MM.1S (cell line): ENCODE data around the gene CCDC77.

ENCODE experiments used
- DNase-seq: peaks from one replicate; pipeline ENCODE4 v3.0.0-alpha.2; 2015
- H2AFZ ChIP-seq: fragments of 300-600 bp; sonication (generic); 2 replicates; pipeline ENCODE4 v1.6.0; 2016; ENCODE audit warnings: antibody characterized with exemption, low read length
- H3F3A ChIP-seq: fragments of 300-600 bp; sonication (generic); 2 replicates; pipeline ENCODE4 v1.6.1; 2016; ENCODE audit warnings: mild to moderate bottlenecking, antibody characterized with exemption, low read length, moderate library complexity, mixed read lengths; ENCODE audit not compliant: insufficient read depth
- H3K27ac ChIP-seq: fragments of 300-600 bp; sonication (generic); 2 replicates; pipeline ENCODE4 v1.5.1; 2016; ENCODE audit warnings: mild to moderate bottlenecking, low read length
- H3K27me3 ChIP-seq: fragments of 300-600 bp; sonication (generic); replicated peaks from 2 replicates; pipeline ENCODE4 v1.6.0; 2016; ENCODE audit warnings: low read length; ENCODE audit not compliant: insufficient read depth
- H3K36me3 ChIP-seq: fragments of 300-600 bp; sonication (generic); replicated peaks from 2 replicates; pipeline ENCODE4 v1.6.1; 2016; ENCODE audit warnings: mild to moderate bottlenecking, low read length, mixed read lengths; ENCODE audit not compliant: insufficient read depth
- H3K4me1 ChIP-seq: fragments of 300-600 bp; sonication (generic); 2 replicates; pipeline ENCODE4 v1.6.1; 2016; ENCODE audit warnings: low read length, mixed read lengths
- H3K4me2 ChIP-seq: fragments of 300-600 bp; sonication (generic); 2 replicates; pipeline ENCODE4 v1.6.0; 2016; ENCODE audit warnings: low read depth, low read length
- H3K4me3 ChIP-seq: fragments of 300-600 bp; sonication (generic); 2 replicates; pipeline ENCODE4 v1.5.1; 2016; ENCODE audit warnings: low read length, mixed read lengths
- H3K79me2 ChIP-seq: fragments of 300-600 bp; sonication (generic); 2 replicates; pipeline ENCODE4 v1.6.1; 2016; ENCODE audit warnings: mixed run types, low read length, mixed read lengths
- H3K9ac ChIP-seq: fragments of 300-600 bp; sonication (generic); 2 replicates; pipeline ENCODE4 v1.6.1; 2016; ENCODE audit warnings: low read length, mixed read lengths
- H3K9me2 ChIP-seq: fragments of 300-600 bp; sonication (generic); replicated peaks from 2 replicates; pipeline ENCODE4 v1.6.1; 2016; ENCODE audit warnings: mild to moderate bottlenecking, low read length, mixed read lengths; ENCODE audit not compliant: insufficient read depth
- H3K9me3 ChIP-seq: fragments of 300-600 bp; sonication (generic); replicated peaks from 2 replicates; pipeline ENCODE4 v1.6.1; 2016; ENCODE audit warnings: mild to moderate bottlenecking, low read length, mixed read lengths; ENCODE audit not compliant: insufficient read depth
- H4K20me1 ChIP-seq: fragments of 300-600 bp; sonication (generic); 2 replicates; pipeline ENCODE4 v1.6.1; 2016; ENCODE audit warnings: mild to moderate bottlenecking, low read length, moderate library complexity, mixed read lengths; ENCODE audit not compliant: insufficient read depth
- EZH2 ChIP-seq: fragments of 300-600 bp; sonication (generic); optimal IDR thresholded peaks from 2 replicates; pipeline ENCODE3; 2017; ENCODE audit warnings: low read depth, mild to moderate bottlenecking, antibody characterized with exemption, low read length, mixed read lengths
- EZH2phosphoT487 ChIP-seq: fragments of 300-600 bp; sonication (generic); IDR thresholded peaks from 2 replicates; pipeline ENCODE4 v1.6.1; 2018; ENCODE audit warnings: antibody characterized with exemption, low read length
- TF ChIP-seq, protein P1 (sequence below): fragments of 300-600 bp; sonication (generic); IDR thresholded peaks from 2 replicates; pipeline ENCODE4 v1.5.1; 2016; ENCODE audit warnings: antibody characterized with exemption, low read length, mixed read lengths

The CCDC77 gene

DNA sequence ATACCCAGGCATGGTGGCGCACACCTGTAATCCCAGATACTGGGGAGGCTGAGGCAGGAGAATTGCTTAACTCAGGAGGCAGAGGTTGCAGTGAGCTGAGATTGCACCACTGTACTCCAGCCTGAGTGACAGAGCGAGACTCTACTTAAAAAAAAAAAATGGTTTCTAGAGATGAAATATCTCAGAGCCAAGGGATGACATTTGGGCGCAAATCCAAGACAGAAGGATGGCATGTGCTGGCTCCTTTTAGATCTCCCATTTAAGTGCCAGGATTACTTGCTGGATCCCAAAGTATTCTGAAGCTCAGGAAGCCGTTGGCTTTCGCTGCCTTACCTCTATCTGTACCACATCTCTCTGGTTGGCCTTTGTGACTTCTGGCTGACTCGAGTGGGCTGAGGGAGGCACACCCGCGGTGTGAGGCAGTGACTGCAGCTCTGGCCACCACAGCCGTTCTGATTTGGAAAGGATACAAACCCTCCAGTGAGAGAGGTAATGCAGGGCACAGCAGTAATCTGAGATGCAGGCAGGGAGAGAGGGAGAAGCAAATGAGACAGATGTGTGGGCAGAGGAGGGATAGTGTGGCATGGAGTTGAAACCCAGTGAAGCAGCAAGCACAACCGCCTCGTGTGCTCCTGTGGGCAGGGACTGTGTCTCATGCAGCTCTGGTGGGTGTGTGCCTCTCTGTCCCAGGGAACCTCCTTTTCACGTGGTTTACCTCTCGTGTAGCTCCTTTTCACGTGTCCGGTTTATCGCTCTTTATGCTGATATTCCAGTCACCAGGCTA is 63.2 kb downstream of the CCDC77 start:
- no peaks in the 10 kb centered on the region for H3K4me1 ChIP-seq
- no peak overlapping the region for H3K4me3 ChIP-seq
- H3F3A ChIP-seq = no peaks in the 10 kb centered on the region
- no peaks in the 10 kb centered on the region for H3K9me3 ChIP-seq
- H3K27me3 ChIP-seq = peaks cover 43% of the 10 kb centered on the region
- H3K9me2 ChIP-seq = no peaks in the 10 kb centered on the region
- no peak overlapping the region for H3K27ac ChIP-seq
- no peaks in the 10 kb centered on the region for H3K79me2 ChIP-seq
- H3K9ac ChIP-seq = no peak overlapping the region
- no peaks in the 10 kb centered on the region for H4K20me1 ChIP-seq
- H3K4me2 ChIP-seq = no peak overlapping the region
- no peak overlapping the region for H2AFZ ChIP-seq
- DNase-seq = no peak
- TF ChIP-seq EZH2phosphoT487 (no peak), EZH2 (no peak)
- TF ChIP-seq, protein P1, sequence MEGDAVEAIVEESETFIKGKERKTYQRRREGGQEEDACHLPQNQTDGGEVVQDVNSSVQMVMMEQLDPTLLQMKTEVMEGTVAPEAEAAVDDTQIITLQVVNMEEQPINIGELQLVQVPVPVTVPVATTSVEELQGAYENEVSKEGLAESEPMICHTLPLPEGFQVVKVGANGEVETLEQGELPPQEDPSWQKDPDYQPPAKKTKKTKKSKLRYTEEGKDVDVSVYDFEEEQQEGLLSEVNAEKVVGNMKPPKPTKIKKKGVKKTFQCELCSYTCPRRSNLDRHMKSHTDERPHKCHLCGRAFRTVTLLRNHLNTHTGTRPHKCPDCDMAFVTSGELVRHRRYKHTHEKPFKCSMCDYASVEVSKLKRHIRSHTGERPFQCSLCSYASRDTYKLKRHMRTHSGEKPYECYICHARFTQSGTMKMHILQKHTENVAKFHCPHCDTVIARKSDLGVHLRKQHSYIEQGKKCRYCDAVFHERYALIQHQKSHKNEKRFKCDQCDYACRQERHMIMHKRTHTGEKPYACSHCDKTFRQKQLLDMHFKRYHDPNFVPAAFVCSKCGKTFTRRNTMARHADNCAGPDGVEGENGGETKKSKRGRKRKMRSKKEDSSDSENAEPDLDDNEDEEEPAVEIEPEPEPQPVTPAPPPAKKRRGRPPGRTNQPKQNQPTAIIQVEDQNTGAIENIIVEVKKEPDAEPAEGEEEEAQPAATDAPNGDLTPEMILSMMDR = no peak
- no peaks in the 10 kb centered on the region for H3K36me3 ChIP-seq

- H3K9me2 ChIP-seq = no peaks in the 10 kb centered on the region
- H4K20me1 ChIP-seq = no peaks in the 10 kb centered on the region
- peaks cover 35% of the 10 kb centered on the region for H3K27me3 ChIP-seq
- no peak overlapping the region for H3K4me2 ChIP-seq
- no peaks in the 10 kb centered on the region for H3K79me2 ChIP-seq
- TF ChIP-seq EZH2phosphoT487 (no peak), EZH2 (no peak)
- TF ChIP-seq, protein P1 = no peak
- no peaks in the 10 kb centered on the region for H3K9me3 ChIP-seq
- no peaks in the 10 kb centered on the region for H3K4me1 ChIP-seq
- H3K9ac ChIP-seq = no peak overlapping the region
- H3K4me3 ChIP-seq = no peak overlapping the region
- H3K27ac ChIP-seq = no peak overlapping the region
- H2AFZ ChIP-seq = no peak overlapping the region
- no peaks in the 10 kb centered on the region for H3K36me3 ChIP-seq
- no peak for DNase-seq
- no peaks in the 10 kb centered on the region for H3F3A ChIP-seq
Observed at GRCh38 chr12:466039-466438, 64.6 kb downstream of the CCDC77 start.

- H3F3A ChIP-seq = no peaks in the 10 kb centered on the region
- no peak overlapping the region for H3K9ac ChIP-seq
- H3K4me1 ChIP-seq = no peaks in the 10 kb centered on the region
- H3K9me3 ChIP-seq = no peaks in the 10 kb centered on the region
- H3K4me2 ChIP-seq = no peak overlapping the region
- no peaks in the 10 kb centered on the region for H4K20me1 ChIP-seq
- no peaks in the 10 kb centered on the region for H3K79me2 ChIP-seq
- TF ChIP-seq, protein P1 = no peak
- no peak for TF ChIP-seq EZH2phosphoT487
- no peak for TF ChIP-seq EZH2
- no peak overlapping the region for H2AFZ ChIP-seq
- H3K27ac ChIP-seq = no peak overlapping the region
- no peaks in the 10 kb centered on the region for H3K9me2 ChIP-seq
- no peak for DNase-seq
- peaks cover 28% of the 10 kb centered on the region for H3K27me3 ChIP-seq
- no peak overlapping the region for H3K4me3 ChIP-seq
- H3K36me3 ChIP-seq = no peaks in the 10 kb centered on the region
Observed at GRCh38 chr12:466762-467161, 65.3 kb downstream of the CCDC77 start.
